ENCODE results near the gene CIRBP. TPM values are rescaled to one million over a fixed set of nuclear protein-coding genes. Genes with fewer than 3 reads are reported as not detected.

CIRBP gene
- total and polyA plus RNA-seq, 2 donors (not counting 1 experiment from before 2014, with no cell fraction given), result 104 to 298 TPM

- Histone ChIP-seq H3K79me2 (ENCODE audit: control insufficient read depth, insufficient read depth, low read length) (peaks cover 58% of the 10 kb centered on the region), H3K4me2 (ENCODE audit: extremely low read depth, insufficient read depth, low read length) (peak overlapping the region; percentile 63), H2AFZ (ENCODE audit: low read length) (no peak overlapping the region), H3K36me3 (ENCODE audit: control insufficient read depth, insufficient read depth, low read length) (peaks cover 45% of the 10 kb centered on the region), H3K27me3 (ENCODE audit: control insufficient read depth, insufficient read depth, low read length) (no peaks in the 10 kb centered on the region), H3K27ac (ENCODE audit: insufficient read depth, low read length) (peak overlapping the region; percentile 92), H4K20me1 (ENCODE audit: control insufficient read depth, extremely low read depth, insufficient read depth, low read length) (no peaks in the 10 kb centered on the region), H3K4me1 (ENCODE audit: control insufficient read depth, extremely low read depth, insufficient read depth, low read length) (peaks cover 34% of the 10 kb centered on the region), H3K9me3 (ENCODE audit: control insufficient read depth, insufficient read depth, low read depth, low read length) (no peaks in the 10 kb centered on the region), H3K9ac (ENCODE audit: insufficient read depth, low read length) (peak overlapping the region; percentile 85), H3K4me3 (replicated peaks in 1 of 4; ENCODE audit: control extremely low read depth in 1 of 4, insufficient read depth in 1 of 4, low read depth in 3 of 4, low read length in 4 of 4) (peak overlapping the region in 1 of 4 experiments; percentile 72)
- no peak for TF ChIP-seq CTCF (conservative IDR thresholded peaks at IDR 0.05 in 1 of 2, IDR thresholded peaks at IDR 0.05 in 1 of 2; ENCODE audit: low read depth in 1 of 2, low read length in 2 of 2)
- TF ChIP-seq EZH2 (IDR thresholded peaks at IDR 0.05; ENCODE audit: low read length, missing control alignments), result no peak
- DNase-seq (ENCODE audit: low read depth in 2 of 2), result no peak
These were observed 5.1 kb downstream of the CIRBP start for GRCh38 chr19:1274081-1274851.

- Histone ChIP-seq H3K27me3 (ENCODE audit: control insufficient read depth, insufficient read depth, low read length) (no peaks in the 10 kb centered on the region), H3K36me3 (ENCODE audit: control insufficient read depth, insufficient read depth, low read length) (peaks cover 48% of the 10 kb centered on the region), H4K20me1 (ENCODE audit: control insufficient read depth, extremely low read depth, insufficient read depth, low read length) (no peaks in the 10 kb centered on the region), H3K9me3 (ENCODE audit: control insufficient read depth, insufficient read depth, low read depth, low read length) (no peaks in the 10 kb centered on the region), H3K9ac (ENCODE audit: insufficient read depth, low read length) (peak overlapping the region; percentile 85), H2AFZ (ENCODE audit: low read length) (no peak overlapping the region), H3K4me1 (ENCODE audit: control insufficient read depth, extremely low read depth, insufficient read depth, low read length) (peaks cover 34% of the 10 kb centered on the region), H3K27ac (ENCODE audit: insufficient read depth, low read length) (peak overlapping the region; percentile 92), H3K4me2 (ENCODE audit: extremely low read depth, insufficient read depth, low read length) (peak overlapping the region; percentile 63), H3K4me3 (replicated peaks in 1 of 4; ENCODE audit: control extremely low read depth in 1 of 4, insufficient read depth in 1 of 4, low read depth in 3 of 4, low read length in 4 of 4) (peak overlapping the region in 2 of 4 experiments; percentile 34 to 72), H3K79me2 (ENCODE audit: control insufficient read depth, insufficient read depth, low read length) (peaks cover 56% of the 10 kb centered on the region)
- no peak for DNase-seq (ENCODE audit: low read depth in 2 of 2)
- no peak for TF ChIP-seq EZH2 (IDR thresholded peaks at IDR 0.05; ENCODE audit: low read length, missing control alignments)
- TF ChIP-seq CTCF (conservative IDR thresholded peaks at IDR 0.05 in 1 of 2, IDR thresholded peaks at IDR 0.05 in 1 of 2; ENCODE audit: low read depth in 1 of 2, low read length in 2 of 2), result no peak
These were observed 5.7 kb downstream of the CIRBP start for GRCh38 chr19:1274852-1275259.

- peaks cover 51% of the 10 kb centered on the region for H3K79me2 ChIP-seq (ENCODE audit: control insufficient read depth, insufficient read depth, low read length)
- peaks cover 52% of the 10 kb centered on the region for H3K36me3 ChIP-seq (ENCODE audit: control insufficient read depth, insufficient read depth, low read length)
- peak within 1 kb of the TSS; percentile 85 for H3K9ac ChIP-seq (ENCODE audit: insufficient read depth, low read length)
- DNase-seq (ENCODE audit: low read depth in 2 of 2), result peak; percentile 96 to 97
- H2AFZ ChIP-seq (ENCODE audit: low read length), result no peak within 1 kb of the TSS
- no peak for TF ChIP-seq EZH2 (IDR thresholded peaks at IDR 0.05; ENCODE audit: low read length, missing control alignments)
- peaks cover 34% of the 10 kb centered on the region for H3K4me1 ChIP-seq (ENCODE audit: control insufficient read depth, extremely low read depth, insufficient read depth, low read length)
- no peaks in the 10 kb centered on the region for H4K20me1 ChIP-seq (ENCODE audit: control insufficient read depth, extremely low read depth, insufficient read depth, low read length)
- H3K9me3 ChIP-seq (ENCODE audit: control insufficient read depth, insufficient read depth, low read depth, low read length), result no peaks in the 10 kb centered on the region
- H3K4me2 ChIP-seq (ENCODE audit: extremely low read depth, insufficient read depth, low read length), result peak within 1 kb of the TSS; percentile 93
- H3K27me3 ChIP-seq (ENCODE audit: control insufficient read depth, insufficient read depth, low read length), result no peaks in the 10 kb centered on the region
- H3K4me3 ChIP-seq (replicated peaks in 1 of 4; ENCODE audit: control extremely low read depth in 1 of 4, insufficient read depth in 1 of 4, low read depth in 3 of 4, low read length in 4 of 4), result peak within 1 kb of the TSS; percentile 52 to 72 (median 63)
- peak within 1 kb of the TSS; percentile 92 for H3K27ac ChIP-seq (ENCODE audit: insufficient read depth, low read length)
These were observed 6.3 kb downstream of the CIRBP start, which contains the start of gene FAM174C for GRCh38 chr19:1275260-1275975. TSS of gene FAM174C (plus strand) at chr19:1275530. CDS start at chr19:1275550, 20 bp downstream.
